NB4 (cell line): ENCODE measurements around the gene COX4I1.

Experiments used
- DNase-seq: peaks from one replicate; pipeline ENCODE4 v3.0.0; 2010; ENCODE audit warnings: low read depth
- H3K4me3 ChIP-seq: one replicate; pipeline ENCODE4 v1.5.1; 2011; ENCODE audit warnings: mild to moderate bottlenecking, low read depth, low read length, moderate library complexity
- CTCF ChIP-seq: IDR thresholded peaks from one replicate; pipeline ENCODE4 v1.5.1; 2012; ENCODE audit warnings: low read depth, low read length
- MAX ChIP-seq: IDR thresholded peaks from 2 replicates; pipeline ENCODE4 v1.6.1; 2011; ENCODE audit warnings: low read depth, low read length
- MYC ChIP-seq: IDR thresholded peaks from 2 replicates; pipeline ENCODE4 v1.6.1; 2011; ENCODE audit warnings: low read depth, low read length
- POLR2A ChIP-seq: IDR thresholded peaks from 2 replicates; pipeline ENCODE4 v1.6.1; 2011; ENCODE audit warnings: mild to moderate bottlenecking; ENCODE audit not compliant: insufficient read length; ENCODE audit errors: extremely low read depth

COX4I1 gene

GRCh38 chr16:85849388-85849787, 49.9 kb downstream of the COX4I1 start:
- no peak for TF ChIP-seq MAX
- no peak for TF ChIP-seq POLR2A
- TF ChIP-seq MYC, result no peak
- TF ChIP-seq CTCF, result no peak
- DNase-seq, result no peak
- no peak overlapping the region for H3K4me3 ChIP-seq

- H3K4me3 ChIP-seq, result no peak overlapping the region
- no peak for TF ChIP-seq MYC
- TF ChIP-seq POLR2A, result no peak
- TF ChIP-seq CTCF, result no peak
- TF ChIP-seq MAX, result no peak
- no peak for DNase-seq
Measured at GRCh38 chr16:85850344-85850880, 50.9 kb downstream of the COX4I1 start.

- no peak overlapping the region for H3K4me3 ChIP-seq
- TF ChIP-seq MAX (no peak), POLR2A (no peak), CTCF (no peak), MYC (no peak)
- DNase-seq, result no peak
Measured at GRCh38 chr16:85851034-85851785, 51.7 kb downstream of the COX4I1 start.

- TF ChIP-seq POLR2A, result no peak
- 0 out of 2 replicates have a peak, but pooled peaks have one; percentile 19 for TF ChIP-seq MYC
- DNase-seq, result peak; percentile 93
- peak overlapping the region; percentile 34 for H3K4me3 ChIP-seq
Measured at GRCh38 chr16:85853547-85854545, 54.4 kb downstream of the COX4I1 start.

GRCh38 chr16:85854935-85855334, 55.4 kb downstream of the COX4I1 start:
- TF ChIP-seq MAX, result no peak
- no peak for TF ChIP-seq MYC
- TF ChIP-seq POLR2A, result no peak
- TF ChIP-seq CTCF, result no peak
- no peak for DNase-seq
- peak overlapping the region; percentile 34 for H3K4me3 ChIP-seq

GRCh38 chr16:85856079-85856478, 56.6 kb downstream of the COX4I1 start:
- TF ChIP-seq CTCF (no peak), MAX (no peak), MYC (no peak), POLR2A (no peak)
- peak; percentile 86 for DNase-seq
- no peak overlapping the region for H3K4me3 ChIP-seq
